Esophagus squamous epithelium (tissue), 4 donors: ENCODE results near the gene TPSG1.

Experiments used
- POLR2A ChIP-seq, 4 donors: fragments of 450-650 bp; IDR thresholded peaks; one replicate each; pipeline ENCODE4 v1.6.1; 2017; ENCODE audit warnings: antibody characterized with exemption in 4 of 4, mild to moderate bottlenecking in 4 of 4, moderate library complexity in 3 of 4
- TF ChIP-seq, protein P1 (sequence below), 6 experiments: fragments of 450-650 bp in 4 of 6; fragments of 200-600 bp in 2 of 6; sonication (generic) in 2 of 6; IDR thresholded peaks; one replicate each; pipeline ENCODE4 v1.5.1; 2016 to 2019; ENCODE audit warnings: antibody characterized with exemption in 6 of 6, mild to moderate bottlenecking in 4 of 6, moderate library complexity in 4 of 6

GRCh38 chr16:1261131-1261892 lies 36.2 kb upstream of the TPSG1 start:
- TF ChIP-seq, protein P1, sequence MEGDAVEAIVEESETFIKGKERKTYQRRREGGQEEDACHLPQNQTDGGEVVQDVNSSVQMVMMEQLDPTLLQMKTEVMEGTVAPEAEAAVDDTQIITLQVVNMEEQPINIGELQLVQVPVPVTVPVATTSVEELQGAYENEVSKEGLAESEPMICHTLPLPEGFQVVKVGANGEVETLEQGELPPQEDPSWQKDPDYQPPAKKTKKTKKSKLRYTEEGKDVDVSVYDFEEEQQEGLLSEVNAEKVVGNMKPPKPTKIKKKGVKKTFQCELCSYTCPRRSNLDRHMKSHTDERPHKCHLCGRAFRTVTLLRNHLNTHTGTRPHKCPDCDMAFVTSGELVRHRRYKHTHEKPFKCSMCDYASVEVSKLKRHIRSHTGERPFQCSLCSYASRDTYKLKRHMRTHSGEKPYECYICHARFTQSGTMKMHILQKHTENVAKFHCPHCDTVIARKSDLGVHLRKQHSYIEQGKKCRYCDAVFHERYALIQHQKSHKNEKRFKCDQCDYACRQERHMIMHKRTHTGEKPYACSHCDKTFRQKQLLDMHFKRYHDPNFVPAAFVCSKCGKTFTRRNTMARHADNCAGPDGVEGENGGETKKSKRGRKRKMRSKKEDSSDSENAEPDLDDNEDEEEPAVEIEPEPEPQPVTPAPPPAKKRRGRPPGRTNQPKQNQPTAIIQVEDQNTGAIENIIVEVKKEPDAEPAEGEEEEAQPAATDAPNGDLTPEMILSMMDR (IDR thresholded peaks at IDR 0.05): no peak
- TF ChIP-seq POLR2A (IDR thresholded peaks at IDR 0.05): no peak
